ENCODE results near the gene CBFA2T3.

CBFA2T3 gene

GRCh38 chr16:88974916-88975215 lies 2.1 kb downstream of the CBFA2T3 start:
- no peak for DNase-seq

GRCh38 chr16:88974080-88974915 lies 2.7 kb downstream of the CBFA2T3 start:
- no peak for DNase-seq

GRCh38 chr16:88973415-88974050 lies 3.5 kb downstream of the CBFA2T3 start:
- DNase-seq, result no peak

- no peak for DNase-seq
Measured at GRCh38 chr16:88973007-88973410, 4.0 kb downstream of the CBFA2T3 start.

- no peak for DNase-seq
Measured at GRCh38 chr16:88972349-88972748, 4.7 kb downstream of the CBFA2T3 start.

- DNase-seq, result no peak
Measured at GRCh38 chr16:88971371-88972097, 5.5 kb downstream of the CBFA2T3 start.

- DNase-seq, result no peak
Measured at GRCh38 chr16:88970539-88971065, 6.4 kb downstream of the CBFA2T3 start.

GRCh38 chr16:88970050-88970449 lies 7.0 kb downstream of the CBFA2T3 start:
- DNase-seq, result no peak

- no peak for DNase-seq
Measured at GRCh38 chr16:88969361-88969831, 7.6 kb downstream of the CBFA2T3 start.

- no peak for DNase-seq
Measured at GRCh38 chr16:88968589-88969280, 8.3 kb downstream of the CBFA2T3 start.

- no peak for DNase-seq
Measured at GRCh38 chr16:88967830-88968588, 9.0 kb downstream of the CBFA2T3 start.

GRCh38 chr16:88966986-88967829 lies 9.8 kb downstream of the CBFA2T3 start:
- no peak for DNase-seq

- no peak for DNase-seq
Measured at GRCh38 chr16:88965826-88966480, 11.1 kb downstream of the CBFA2T3 start.

- peak; percentile 77 for DNase-seq
Measured at GRCh38 chr16:88965411-88965810, 11.6 kb downstream of the CBFA2T3 start.

- DNase-seq, result no peak
Measured at GRCh38 chr16:88964636-88965035, 12.4 kb downstream of the CBFA2T3 start.

- no peak for DNase-seq
Measured at GRCh38 chr16:88963583-88963982, 13.4 kb downstream of the CBFA2T3 start.

GRCh38 chr16:88962478-88963152 lies 14.4 kb downstream of the CBFA2T3 start:
- DNase-seq, result no peak

- no peak for DNase-seq
Measured at GRCh38 chr16:88961011-88961410, 16.0 kb downstream of the CBFA2T3 start.

- DNase-seq, result no peak
Measured at GRCh38 chr16:88960516-88960915, 16.5 kb downstream of the CBFA2T3 start.

GRCh38 chr16:88959022-88959421 lies 18.0 kb downstream of the CBFA2T3 start:
- no peak for DNase-seq
